HCT116 (cell line): Measurements from ENCODE around the gene TJP3. TPM values are rescaled to one million over a fixed set of nuclear protein-coding genes. Genes with fewer than 3 reads are reported as not detected.

Experiments used
- ATAC-seq: fragments of 200-7000 bp; cut with Tn5 transposase; 2 replicates; pipeline ENCODE4 v1.9.1; 2020; ENCODE audit warnings: mild to moderate bottlenecking, moderate library complexity
- BruUV-seq: library from RNA; stranded (reverse); fragments of 400-500 nt; replicated peaks from 2 replicates; lab custom pipeline; 2021; lab: Mats Ljungman, UMichigan
- CTCF ChIA-PET: fragments of 300-600 bp; sonication (Branson Sonifier 250); formaldehyde crosslinking; loops from one replicate; lab custom pipeline; 2021; ENCODE audit warnings: antibody characterized with exemption; lab: Charles Lee
- POLR2A ChIA-PET: fragments of 300-600, 350-600 bp; sonication (Branson Sonifier 250); formaldehyde crosslinking; loops from one replicate; lab custom pipeline; 2021; ENCODE audit warnings: antibody characterized with exemption; lab: Charles Lee
- RAD21 ChIA-PET, 2 experiments: fragments of 300-600 bp; sonication (Branson Sonifier 250); formaldehyde crosslinking; loops; one replicate each; lab custom pipeline; 2023; ENCODE audit warnings: low total read pairs in 2 of 2; ENCODE audit not compliant: uncharacterized antibody in 2 of 2, unreplicated experiment in 2 of 2, low non-redundant PET in 1 of 2; lab: Charles Lee
- DNase-seq: peaks from one replicate; pipeline ENCODE4 v3.0.0-alpha.2; 2010; ENCODE audit warnings: low read depth, low spot score
- H2AFZ ChIP-seq: fragments of 200-600 bp; shearing (Covaris generic), sonication (generic); 2 replicates; pipeline ENCODE4 v1.6.1; 2017; ENCODE audit warnings: low read depth, mixed run types, mixed read lengths, antibody characterized with exemption, low read length; ENCODE audit not compliant: poor library complexity, severe bottlenecking
- H3K27ac ChIP-seq: 2 replicates; pipeline ENCODE4 v1.5.1; 2012; ENCODE audit warnings: low read depth, low read length
- H3K27me3 ChIP-seq: fragments of 200-600 bp; sonication (generic); 2 replicates; pipeline ENCODE4 v1.6.1; 2016; ENCODE audit warnings: mixed run types, low read length, mixed read lengths; ENCODE audit not compliant: insufficient read depth
- H3K36me3 ChIP-seq, 2 experiments: fragments of 200-500 bp in 1 of 2; fragments of 200-600 bp in 1 of 2; sonication (Bioruptor generic) in 1 of 2; sonication (generic) in 1 of 2; 2 replicates each; pipeline versions ENCODE4 v1.5.1 to v1.6.1; 2014 to 2016; ENCODE audit warnings: low read length in 2 of 2, inconsistent platforms in 1 of 2, mixed read lengths in 1 of 2, mixed run types in 1 of 2; ENCODE audit not compliant: insufficient read depth in 2 of 2, control insufficient read depth in 1 of 2
- H3K4me1 ChIP-seq, 2 experiments: fragments of 200-600 bp in 1 of 2; sonication (generic) in 1 of 2; 2 replicates each; pipeline versions ENCODE4 v1.5.1 to v1.6.1; 2012 to 2017; ENCODE audit warnings: low read length in 2 of 2, inconsistent platforms in 1 of 2, mild to moderate bottlenecking in 1 of 2, mixed read lengths in 1 of 2, mixed run types in 1 of 2, moderate library complexity in 1 of 2; ENCODE audit not compliant: insufficient read depth in 2 of 2, control insufficient read depth in 1 of 2
- H3K4me2 ChIP-seq: fragments of 200-600 bp; sonication (generic); 2 replicates; pipeline ENCODE4 v1.6.1; 2017; ENCODE audit warnings: mixed run types, low read length, mixed read lengths
- H3K4me3 ChIP-seq, 2 experiments: fragments of 200-600 bp in 1 of 2; sonication (generic) in 1 of 2; replicated peaks in 1 of 2; 2 replicates each; pipeline ENCODE4 v1.5.1; 2011 to 2016; ENCODE audit warnings: low read length in 2 of 2, control low read depth in 1 of 2, low read depth in 1 of 2, mild to moderate bottlenecking in 1 of 2, mixed read lengths in 1 of 2, mixed run types in 1 of 2
- H3K79me2 ChIP-seq: fragments of 200-600 bp; sonication (generic); 2 replicates; pipeline ENCODE4 v1.6.1; 2017; ENCODE audit warnings: mild to moderate bottlenecking, mixed run types, low read length, moderate library complexity, mixed read lengths; ENCODE audit not compliant: insufficient read depth
- H3K9ac ChIP-seq: fragments of 200-600 bp; sonication (generic); 2 replicates; pipeline ENCODE4 v1.6.1; 2016; ENCODE audit warnings: low read length, mixed read lengths
- H3K9me2 ChIP-seq: fragments of 200-600 bp; sonication (generic), shearing (Covaris generic); 2 replicates; pipeline ENCODE4 v1.6.1; 2017; ENCODE audit warnings: mixed run types, mild to moderate bottlenecking, moderate library complexity; ENCODE audit not compliant: insufficient read depth
- H3K9me3 ChIP-seq, 2 experiments: fragments of 200-500 bp in 1 of 2; fragments of 200-600 bp in 1 of 2; sonication (Bioruptor generic) in 1 of 2; sonication (generic) in 1 of 2; 2 replicates each; pipeline ENCODE4 v1.6.1; 2014 to 2017; ENCODE audit warnings: low read length in 2 of 2, mixed read lengths in 2 of 2, inconsistent platforms in 1 of 2, low read depth in 1 of 2, mild to moderate bottlenecking in 1 of 2, mixed run types in 1 of 2, moderate library complexity in 1 of 2; ENCODE audit not compliant: control insufficient read depth in 1 of 2, insufficient read depth in 1 of 2
- H4K20me1 ChIP-seq: fragments of 200-600 bp; sonication (generic), shearing (Covaris generic); 2 replicates; pipeline ENCODE4 v1.6.1; 2017; ENCODE audit warnings: mixed run types, mild to moderate bottlenecking, moderate library complexity; ENCODE audit not compliant: insufficient read depth
- CBX3 ChIP-seq: IDR thresholded peaks from 2 replicates; pipeline ENCODE4 v1.6.1; 2012; ENCODE audit warnings: low read depth
- CEBPB ChIP-seq: IDR thresholded peaks from 2 replicates; pipeline ENCODE4 v1.6.1; 2012; ENCODE audit warnings: low read depth
- ELF1 ChIP-seq: IDR thresholded peaks from 2 replicates; pipeline ENCODE4 v1.6.1; 2012; ENCODE audit warnings: low read depth, borderline replicate concordance
- EZH2 ChIP-seq: fragments of 200-600 bp; sonication (generic); IDR thresholded peaks from 2 replicates; pipeline ENCODE4 v1.6.1; 2017; ENCODE audit warnings: antibody characterized with exemption, mixed run types
- EZH2phosphoT487 ChIP-seq: fragments of 200-600 bp; IDR thresholded peaks from 2 replicates; pipeline ENCODE4 v1.6.1; 2018; ENCODE audit warnings: antibody characterized with exemption, borderline replicate concordance
- JUND ChIP-seq: IDR thresholded peaks from 2 replicates; pipeline ENCODE4 v1.6.1; 2012
- RAD21 ChIP-seq: IDR thresholded peaks from 2 replicates; pipeline ENCODE4 v1.6.1; 2012; ENCODE audit warnings: low read depth, mild to moderate bottlenecking
- SIN3A ChIP-seq: IDR thresholded peaks from 2 replicates; pipeline ENCODE4 v1.6.1; 2012; ENCODE audit warnings: low read depth
- SP1 ChIP-seq: IDR thresholded peaks from 2 replicates; pipeline ENCODE4 v1.6.1; 2012; ENCODE audit warnings: low read depth
- SRF ChIP-seq: IDR thresholded peaks from 2 replicates; pipeline ENCODE4 v1.6.1; 2012; ENCODE audit warnings: low read depth
- YY1 ChIP-seq: IDR thresholded peaks from 2 replicates; pipeline ENCODE4 v1.6.1; 2011; ENCODE audit warnings: low read length, low read depth, moderate library complexity, mild to moderate bottlenecking; ENCODE audit not compliant: insufficient replicate concordance; ENCODE audit errors: extremely low read depth
- ZFX ChIP-seq: fragments of 450-650 bp; IDR thresholded peaks from 2 replicates; pipeline ENCODE4 v1.6.1; 2017
- ZNF274 ChIP-seq: fragments of 200-500 bp; sonication (Bioruptor generic); IDR thresholded peaks from 2 replicates; pipeline ENCODE4 v1.6.1; 2014; ENCODE audit warnings: mild to moderate bottlenecking, low read depth, low read length, inconsistent platforms
- intact Hi-C: fragments of 100-400 bp; cut with micrococcal nuclease; formaldehyde crosslinking; loops from 2 replicates; pipeline ENCODE4 v1.10.0; 2022
- total RNA-seq: library from RNA; stranded (reverse); gene quantifications from one replicate; pipeline ENCODE4 v1.2.1, GENCODE V29; 2021; ENCODE audit not compliant: unreplicated experiment
- TF ChIP-seq, protein P1 (sequence below): IDR thresholded peaks from 2 replicates; pipeline ENCODE4 v1.6.1; 2012
- TF ChIP-seq, protein P2 (sequence below): IDR thresholded peaks from 2 replicates; pipeline ENCODE4 v1.6.1; 2011; ENCODE audit warnings: mild to moderate bottlenecking, low read length, moderate library complexity; ENCODE audit not compliant: insufficient replicate concordance; ENCODE audit errors: extremely low read depth
- TF ChIP-seq, protein P3 (sequence below): IDR thresholded peaks from 2 replicates; pipeline ENCODE4 v1.6.1; 2012

The TJP3 gene
- total RNA-seq, 1 experiment from 2014 or later, result 69.6 TPM

DNA sequence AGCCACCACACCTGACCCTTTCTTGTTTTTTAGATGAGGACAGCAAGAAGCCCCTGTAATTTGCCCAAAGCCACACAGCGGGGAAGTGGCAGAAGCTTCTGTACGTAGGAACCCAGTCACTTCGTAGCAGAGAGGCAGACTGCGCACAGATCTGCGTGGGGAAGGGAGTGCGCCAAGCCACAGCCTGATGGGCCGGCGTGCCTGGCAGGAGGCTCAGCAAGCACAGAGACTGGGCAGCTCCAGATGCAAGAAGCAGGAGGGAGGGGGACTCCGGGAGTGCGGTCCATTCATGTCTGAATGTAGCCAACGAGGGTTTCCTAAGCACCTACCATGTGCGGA is 347 bp upstream of the TJP3 start:
- intact Hi-C loops, result loop anchor here (10.0 kb wide), 1 partner anchor 357 kb away; the partner anchor contains the start of gene ZBTB7A
- Histone ChIP-seq H2AFZ (no peak overlapping the region), H3K9me2 (no peaks in the 10 kb centered on the region), H3K79me2 (no peaks in the 10 kb centered on the region), H3K9ac (peak overlapping the region; percentile 47), H3K4me2 (peak overlapping the region; percentile 92), H4K20me1 (no peaks in the 10 kb centered on the region), H3K4me3 (peak overlapping the region; percentile 49 to 57), H3K27ac (peak overlapping the region; percentile 80), H3K27me3 (no peaks in the 10 kb centered on the region), H3K36me3 (no peaks in the 10 kb centered on the region), H3K9me3 (no peaks in the 10 kb centered on the region), H3K4me1 (peaks cover 47 to 67% of the 10 kb centered on the region in 2 experiments)
- TF ChIP-seq ZNF274 (no peak), SRF (no peak)
- no TSS peak for BruUV-seq
- RAD21 ChIA-PET, result interaction anchor here in 1 of 2 experiments (1.9 kb wide), 1 partner anchor 12 kb away, joined by 7 read pairs; no protein-coding TSS in a partner anchor
- CTCF ChIA-PET, result interaction anchor here (1.0 to 2.9 kb wide), 4 partner anchors 10 to 423 kb away, joined by 3 to 12 read pairs (median 5); partner anchors contain the start of gene MRPL54
- POLR2A ChIA-PET, result interaction anchor here (1.3 to 3.0 kb wide), 4 partner anchors 10 to 55 kb away, joined by 3 to 9 read pairs (median 6); partner anchors contain the start of gene MRPL54
- DNase-seq (no peak), ATAC-seq (no peak; the same call in 1 of the 2 replicates)

DNA sequence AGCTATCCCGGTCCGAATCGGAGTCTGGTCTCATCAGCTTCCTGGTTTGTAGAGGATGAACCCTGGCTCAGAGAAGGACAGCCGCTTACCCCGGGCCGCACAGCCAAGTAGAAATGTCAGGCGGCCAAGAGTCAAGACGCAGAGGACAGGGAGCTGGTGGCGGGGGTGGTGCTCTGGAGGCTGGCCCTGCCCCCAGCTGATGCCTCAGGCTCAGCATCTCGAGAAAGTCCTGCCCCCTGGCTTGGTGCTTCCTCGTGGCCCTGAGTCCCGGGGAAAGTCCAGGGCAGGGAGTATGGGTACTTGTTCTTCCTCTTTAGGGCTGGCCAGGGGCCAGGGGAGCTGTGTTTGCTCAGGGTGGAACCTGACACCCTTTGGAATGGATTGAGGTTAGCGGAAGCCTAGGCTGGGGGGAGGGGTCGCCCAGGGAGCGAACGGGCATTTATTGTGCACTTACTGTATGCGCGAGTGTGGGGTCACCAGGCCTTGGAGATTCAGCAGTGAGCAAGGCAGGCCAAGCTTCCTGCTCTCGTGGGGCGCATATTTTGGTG is 2.2 kb downstream of the TJP3 start:
- H3K9me3 ChIP-seq, result no peaks in the 10 kb centered on the region
- ChIA-PET CTCF (interaction anchor here (1.0 to 2.1 kb wide), 4 partner anchors 8 to 139 kb away, joined by 4 to 15 read pairs (median 4); partner anchors contain the start of gene APBA3), POLR2A (interaction anchor here (0.6 to 1.4 kb wide), 6 partner anchors 12 to 914 kb away, joined by 3 to 6 read pairs (median 4); partner anchors contain the start of genes APBA3 and MRPL54), RAD21 (interaction anchor here in 1 of 2 experiments (0.5 to 0.9 kb wide), 2 partner anchors 10 to 56 kb away, joined by 5 to 8 read pairs; no protein-coding TSS in a partner anchor)
- H3K4me3 ChIP-seq, result peak overlapping the region; percentile 2 to 47
- H3K36me3 ChIP-seq, result no peaks in the 10 kb centered on the region
- H3K79me2 ChIP-seq, result no peaks in the 10 kb centered on the region
- no peaks in the 10 kb centered on the region for H3K9me2 ChIP-seq
- H3K27ac ChIP-seq, result peak overlapping the region; percentile 80
- DNase-seq, result peak; percentile 83
- peak; percentile 70 for ATAC-seq
- intact Hi-C loops, result no loop called here
- H3K9ac ChIP-seq, result peak overlapping the region; percentile 42; the same call in 1 of the 2 replicates
- peak overlapping the region; percentile 92 for H3K4me2 ChIP-seq
- BruUV-seq, result no TSS peak
- peaks cover 62 to 84% of the 10 kb centered on the region in 2 experiments for H3K4me1 ChIP-seq
- peak overlapping the region; percentile 61 for H2AFZ ChIP-seq
- H3K27me3 ChIP-seq, result no peaks in the 10 kb centered on the region
- no peaks in the 10 kb centered on the region for H4K20me1 ChIP-seq
- TF ChIP-seq SIN3A (no peak), EZH2phosphoT487 (no peak), EZH2 (no peak), YY1 (no peak), ZNF274 (no peak), SP1 (peak; percentile 89), ZFX (no peak), CBX3 (no peak), RAD21 (no peak), CEBPB (no peak), ELF1 (no peak), JUND (no peak)
- TF ChIP-seq, protein P1, sequence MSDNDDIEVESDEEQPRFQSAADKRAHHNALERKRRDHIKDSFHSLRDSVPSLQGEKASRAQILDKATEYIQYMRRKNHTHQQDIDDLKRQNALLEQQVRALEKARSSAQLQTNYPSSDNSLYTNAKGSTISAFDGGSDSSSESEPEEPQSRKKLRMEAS, result peak; percentile 82
- TF ChIP-seq, protein P2, sequence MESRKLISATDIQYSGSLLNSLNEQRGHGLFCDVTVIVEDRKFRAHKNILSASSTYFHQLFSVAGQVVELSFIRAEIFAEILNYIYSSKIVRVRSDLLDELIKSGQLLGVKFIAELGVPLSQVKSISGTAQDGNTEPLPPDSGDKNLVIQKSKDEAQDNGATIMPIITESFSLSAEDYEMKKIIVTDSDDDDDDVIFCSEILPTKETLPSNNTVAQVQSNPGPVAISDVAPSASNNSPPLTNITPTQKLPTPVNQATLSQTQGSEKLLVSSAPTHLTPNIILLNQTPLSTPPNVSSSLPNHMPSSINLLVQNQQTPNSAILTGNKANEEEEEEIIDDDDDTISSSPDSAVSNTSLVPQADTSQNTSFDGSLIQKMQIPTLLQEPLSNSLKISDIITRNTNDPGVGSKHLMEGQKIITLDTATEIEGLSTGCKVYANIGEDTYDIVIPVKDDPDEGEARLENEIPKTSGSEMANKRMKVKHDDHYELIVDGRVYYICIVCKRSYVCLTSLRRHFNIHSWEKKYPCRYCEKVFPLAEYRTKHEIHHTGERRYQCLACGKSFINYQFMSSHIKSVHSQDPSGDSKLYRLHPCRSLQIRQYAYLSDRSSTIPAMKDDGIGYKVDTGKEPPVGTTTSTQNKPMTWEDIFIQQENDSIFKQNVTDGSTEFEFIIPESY, result peak; percentile 39
- TF ChIP-seq, protein P3, sequence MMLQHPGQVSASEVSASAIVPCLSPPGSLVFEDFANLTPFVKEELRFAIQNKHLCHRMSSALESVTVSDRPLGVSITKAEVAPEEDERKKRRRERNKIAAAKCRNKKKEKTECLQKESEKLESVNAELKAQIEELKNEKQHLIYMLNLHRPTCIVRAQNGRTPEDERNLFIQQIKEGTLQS, result no peak
